A549 (cell line): Measurements from ENCODE around the gene KCP. TPM values are rescaled to one million over a fixed set of nuclear protein-coding genes. Genes with fewer than 3 reads are reported as not detected.

ENCODE experiments used
- ATAC-seq, 2 experiments: fragments of 200-7000 bp in 1 of 2; fragments of >200 bp in 1 of 2; cut with Nextera tagmentation in 1 of 2; cut with Tn5 transposase in 1 of 2; 3 replicates each; pipeline versions ENCODE4 v1.8.0 to v1.9.1; 2018 to 2020; ENCODE audit warnings: mild to moderate bottlenecking in 1 of 2, moderate library complexity in 1 of 2
- CTCF ChIA-PET: fragments of 300-600 bp; sonication (Branson Sonifier 250); formaldehyde crosslinking; extraction: SDS; loops from one replicate; lab custom pipeline; 2021; ENCODE audit warnings: antibody characterized with exemption, inconsistent platforms; lab: Yijun Ruan, JAX
- POLR2A ChIA-PET: fragments of 350-600 bp; formaldehyde crosslinking; extraction: SDS; loops from one replicate; lab custom pipeline; 2021; ENCODE audit warnings: antibody characterized with exemption, inconsistent platforms; lab: Yijun Ruan, JAX
- DNase-seq, 2 experiments: peaks; one replicate each; pipeline versions ENCODE4 v3.0.0 to v3.0.0-alpha.2; 2011 to 2016; ENCODE audit warnings: low read depth in 1 of 2, low spot score in 1 of 2
- FAIRE-seq: peaks from 2 replicates; lab custom pipeline; 2011; peaks lifted over from hg19 to GRCh38; lab: Jason Lieb, UNC
- H3K27ac ChIP-seq, 2 experiments: fragments of >200 bp; sonication (Bioruptor Twin); formaldehyde crosslinking; 3 replicates each; pipeline ENCODE4 v1.5.1; 2016 to 2017
- H3K4me1 ChIP-seq: fragments of >200 bp; sonication (Bioruptor Twin); formaldehyde crosslinking; 3 replicates; pipeline ENCODE4 v1.6.1; 2016
- H3K4me2 ChIP-seq: fragments of >200 bp; sonication (Bioruptor Twin); formaldehyde crosslinking; 3 replicates; pipeline ENCODE4 v1.6.1; 2016
- H3K4me3 ChIP-seq: fragments of >200 bp; sonication (Bioruptor Twin); formaldehyde crosslinking; 3 replicates; pipeline ENCODE4 v1.5.1; 2016
- H3K9me3 ChIP-seq: fragments of >200 bp; sonication (Bioruptor Twin); formaldehyde crosslinking; 3 replicates; pipeline ENCODE4 v1.6.1; 2016
- CBX2 ChIP-seq: fragments of 200-600 bp; sonication (generic); IDR thresholded peaks from 2 replicates; pipeline ENCODE4 v1.6.1; 2016; ENCODE audit warnings: low read depth, mild to moderate bottlenecking, borderline replicate concordance
- CBX8 ChIP-seq: fragments of 200-600 bp; sonication (generic); IDR thresholded peaks from 2 replicates; pipeline ENCODE4 v1.6.1; 2016
- CHD4 ChIP-seq: fragments of 200-600 bp; sonication (generic); IDR thresholded peaks from 2 replicates; pipeline ENCODE4 v1.6.1; 2016; ENCODE audit warnings: antibody characterized with exemption, mild to moderate bottlenecking, borderline replicate concordance
- CTCF ChIP-seq: fragments of >200 bp; sonication (Bioruptor Twin); formaldehyde crosslinking; IDR thresholded peaks from 3 replicates; pipeline ENCODE4 v1.5.1; 2016
- E2F6 ChIP-seq: IDR thresholded peaks from 2 replicates; pipeline ENCODE4 v1.6.1; 2012; ENCODE audit warnings: low read depth, borderline replicate concordance
- EHMT2 ChIP-seq: fragments of 200-600 bp; sonication (generic); IDR thresholded peaks from 2 replicates; pipeline ENCODE4 v1.6.1; 2016; ENCODE audit warnings: antibody characterized with exemption, low read depth, mild to moderate bottlenecking, moderate library complexity
- ELK1 ChIP-seq: fragments of 150-350 bp; IDR thresholded peaks from 2 replicates; pipeline ENCODE4 v1.6.1; 2014; ENCODE audit warnings: low read depth, mild to moderate bottlenecking, low read length
- ESRRA ChIP-seq: fragments of 150-350 bp; IDR thresholded peaks from 2 replicates; pipeline ENCODE4 v1.6.1; 2014; ENCODE audit warnings: mild to moderate bottlenecking, low read length, borderline replicate concordance
- FOSL2 ChIP-seq, 2 experiments: fragments of 450-650 bp in 1 of 2; fragments of >200 bp in 1 of 2; sonication (Bioruptor Twin) in 1 of 2; formaldehyde crosslinking; IDR thresholded peaks; 2 replicates each; pipeline versions ENCODE4 v1.5.0 to v1.6.1; 2016 to 2020; ENCODE audit warnings: mild to moderate bottlenecking in 1 of 2, moderate library complexity in 1 of 2
- HOXA7 ChIP-seq: fragments of 250-450 bp; sonication (Bioruptor Pico); IDR thresholded peaks from 2 replicates; pipeline ENCODE4 v1.5.0; 2020; ENCODE audit warnings: mild to moderate bottlenecking, moderate library complexity
- HOXB13 ChIP-seq: fragments of 250-450 bp; sonication (Bioruptor Pico); IDR thresholded peaks from 2 replicates; pipeline ENCODE4 v1.5.0; 2020; ENCODE audit warnings: low read depth, mild to moderate bottlenecking, moderate library complexity
- KDM1A ChIP-seq: fragments of 200-600 bp; sonication (generic); IDR thresholded peaks from 2 replicates; pipeline ENCODE4 v1.6.1; 2016; ENCODE audit warnings: low read depth, mild to moderate bottlenecking
- KDM5A ChIP-seq: fragments of 200-600 bp; sonication (generic); IDR thresholded peaks from 2 replicates; pipeline ENCODE4 v1.6.1; 2016; ENCODE audit warnings: antibody characterized with exemption, mild to moderate bottlenecking
- RARB ChIP-seq: fragments of 250-450 bp; sonication (Bioruptor Pico); IDR thresholded peaks from 2 replicates; pipeline ENCODE4 v1.8.0; 2021; ENCODE audit warnings: mild to moderate bottlenecking, moderate library complexity
- RCOR1 ChIP-seq: fragments of 150-350 bp; IDR thresholded peaks from 2 replicates; pipeline ENCODE4 v1.6.1; 2014; ENCODE audit warnings: antibody characterized with exemption, low read length, low read depth
- REST ChIP-seq: fragments of 200-600 bp; sonication (generic); IDR thresholded peaks from 2 replicates; pipeline ENCODE4 v1.6.1; 2016; ENCODE audit warnings: antibody characterized with exemption, mild to moderate bottlenecking, moderate library complexity
- TFCP2L1 ChIP-seq: fragments of 250-450 bp; sonication (Bioruptor Pico); IDR thresholded peaks from 2 replicates; pipeline ENCODE4 v1.5.0; 2021; ENCODE audit warnings: mild to moderate bottlenecking
- TP53 ChIP-seq: fragments of 250-450 bp; sonication (Bioruptor Pico); IDR thresholded peaks from 2 replicates; pipeline ENCODE4 v1.5.0; 2021; ENCODE audit warnings: mild to moderate bottlenecking, moderate library complexity
- ZNF302 ChIP-seq: fragments of 250-450 bp; sonication (Bioruptor Pico); IDR thresholded peaks from 2 replicates; pipeline ENCODE4 v1.9.0; 2021; ENCODE audit warnings: inconsistent platforms, mild to moderate bottlenecking, moderate library complexity
- ZSCAN20 ChIP-seq: fragments of 250-450 bp; sonication (Bioruptor Pico); IDR thresholded peaks from 2 replicates; pipeline ENCODE4 v1.8.0; 2022; ENCODE audit warnings: mild to moderate bottlenecking, moderate library complexity
- WGBS: methylation state at CpG from one replicate; pipeline ENCODE4 v1.1.6; 2017; ENCODE audit errors: missing lambda C conversion rate; 5-methylcytosine and 5-hydroxymethylcytosine counted together
- polyA plus RNA-seq, 4 experiments: library from polyadenylated mRNA; depleted of rRNA in 3 of 4; stranded (reverse); fragments of >200 nt; fragmentation: RNase III in 1 of 4; extraction: RNeasy Plus Mini Kit Qiagen cat#74134 plus additional on column Dnase treatment in 1 of 4; gene quantifications; 2 replicates in 3 of 4; 3 replicates in 1 of 4; pipeline ENCODE4 v1.2.3, GENCODE V29; 2011 to 2017

The KCP gene
- polyA plus RNA-seq, 2 of the 4 experiments (the other 2 are of a cell fraction) = 0.14 TPM; not detected in 1

- no peak for TF ChIP-seq CTCF
- no peak for TF ChIP-seq HOXB13
- TF ChIP-seq RCOR1 = no peak
Observed at GRCh38 chr7:128838109-128838779, 72.3 kb downstream of the KCP start (continued).

- FAIRE-seq (no peak), ATAC-seq (no peak), DNase-seq (no peak)
- CTCF ChIA-PET = interaction anchor here (1.0 to 1.5 kb wide), 3 partner anchors 26 to 46 kb away, joined by 3 to 6 read pairs (median 3); no protein-coding TSS in a partner anchor
- Histone ChIP-seq H3K9me3 (no peaks in the 10 kb centered on the region), H3K4me1 (peaks cover 14% of the 10 kb centered on the region), H3K4me3 (no peak overlapping the region), H3K4me2 (no peak overlapping the region), H3K27ac (no peak overlapping the region)
- POLR2A ChIA-PET = no interaction called here
- WGBS = 76% methylated on average over 2 of the region's 16 CpGs
- TF ChIP-seq CHD4 (no peak), TFCP2L1 (CRISPR knock-in tag) (no peak)
Observed at GRCh38 chr7:128837521-128837921, 73.0 kb downstream of the KCP start.

GRCh38 chr7:128836729-128837348 is 73.7 kb downstream of the KCP start:
- no peak for FAIRE-seq
- H3K4me1 ChIP-seq = peaks cover 21% of the 10 kb centered on the region
- 80% methylated on average over 7 of the region's 14 CpGs for WGBS
- no peak for TF ChIP-seq ESRRA
- TF ChIP-seq HOXA7 = no peak
- no peak for TF ChIP-seq E2F6
- TF ChIP-seq TP53 (CRISPR knock-in tag) = no peak
- TF ChIP-seq CBX2 = no peak
- no peak for TF ChIP-seq ZSCAN20 (CRISPR knock-in tag)
- TF ChIP-seq EHMT2 = no peak
- no peak for TF ChIP-seq KDM1A
- no peak for TF ChIP-seq FOSL2 (IDR thresholded peaks at IDR 0.05)
- no peak for TF ChIP-seq FOSL2 (CRISPR knock-in tag; IDR thresholded peaks at IDR 0.05)
- TF ChIP-seq RARB (CRISPR knock-in tag) = no peak
- TF ChIP-seq RCOR1 = no peak
- no peak for TF ChIP-seq ELK1
- TF ChIP-seq ZNF302 (CRISPR knock-in tag) = no peak
- TF ChIP-seq CBX8 = no peak
- TF ChIP-seq KDM5A = no peak
- no peak for TF ChIP-seq REST
- TF ChIP-seq, all 56 proteins: peak for 0
- Histone ChIP-seq H3K27ac (no peak overlapping the region), H3K4me2 (no peak overlapping the region), H3K4me3 (no peak overlapping the region), H3K9me3 (no peaks in the 10 kb centered on the region)
- ATAC-seq = no peak
- POLR2A ChIA-PET = no interaction called here
- CTCF ChIA-PET = interaction anchor here (1.0 to 5.6 kb wide), 4 partner anchors 18 to 47 kb away, joined by 3 to 22 read pairs (median 4); no protein-coding TSS in a partner anchor
- no peak for DNase-seq
